ENCODE results near the gene CD83.
"Not testable (repeated sequence)": the region's sequence is repeated elsewhere in the genome, so short reads cannot be mapped to it uniquely, and the experiment has no call there.

The CD83 gene

GRCh38 chr6:14148471-14148870, 30.9 kb downstream of the CD83 start:
- no peak for TF ChIP-seq CTCF (IDR thresholded peaks at IDR 0.05; ENCODE audit: low read depth, low read length)
- no peak overlapping the region for H3K4me3 ChIP-seq (ENCODE audit: low read depth, low read length)

GRCh38 chr6:14149053-14149738, 31.6 kb downstream of the CD83 start:
- H3K4me3 ChIP-seq (ENCODE audit: low read depth, low read length), result no peak overlapping the region
- TF ChIP-seq CTCF (IDR thresholded peaks at IDR 0.05; ENCODE audit: low read depth, low read length), result no peak

- no peak overlapping the region for H3K4me3 ChIP-seq (ENCODE audit: low read depth, low read length)
- no peak for TF ChIP-seq CTCF (IDR thresholded peaks at IDR 0.05; ENCODE audit: low read depth, low read length)
Measured at GRCh38 chr6:14149739-14150130, 32.2 kb downstream of the CD83 start.

GRCh38 chr6:14151300-14151699, 33.7 kb downstream of the CD83 start:
- not testable (repeated sequence) for H3K4me3 ChIP-seq (ENCODE audit: low read depth, low read length)

GRCh38 chr6:14151773-14152172, 34.2 kb downstream of the CD83 start:
- no peak for TF ChIP-seq CTCF (IDR thresholded peaks at IDR 0.05; ENCODE audit: low read depth, low read length)

GRCh38 chr6:14153228-14153627, 35.7 kb downstream of the CD83 start:
- H3K4me3 ChIP-seq (ENCODE audit: low read depth, low read length), result no peak overlapping the region
- TF ChIP-seq CTCF (IDR thresholded peaks at IDR 0.05; ENCODE audit: low read depth, low read length), result no peak

More at GRCh38 chr6:14151773-14152172, 34.2 kb downstream of the CD83 start:
- H3K4me3 ChIP-seq (ENCODE audit: low read depth, low read length), result no peak overlapping the region

GRCh38 chr6:14159090-14159489, 41.5 kb downstream of the CD83 start:
- TF ChIP-seq CTCF (IDR thresholded peaks at IDR 0.05; ENCODE audit: low read depth, low read length), result no peak
- H3K4me3 ChIP-seq (ENCODE audit: low read depth, low read length), result no peak overlapping the region

GRCh38 chr6:14162826-14163225, 45.3 kb downstream of the CD83 start:
- TF ChIP-seq CTCF (IDR thresholded peaks at IDR 0.05; ENCODE audit: low read depth, low read length), result no peak
- no peak overlapping the region for H3K4me3 ChIP-seq (ENCODE audit: low read depth, low read length)

All from WI38 (cell line).